ENCODE measurements around the gene TMEM114.

DNA sequence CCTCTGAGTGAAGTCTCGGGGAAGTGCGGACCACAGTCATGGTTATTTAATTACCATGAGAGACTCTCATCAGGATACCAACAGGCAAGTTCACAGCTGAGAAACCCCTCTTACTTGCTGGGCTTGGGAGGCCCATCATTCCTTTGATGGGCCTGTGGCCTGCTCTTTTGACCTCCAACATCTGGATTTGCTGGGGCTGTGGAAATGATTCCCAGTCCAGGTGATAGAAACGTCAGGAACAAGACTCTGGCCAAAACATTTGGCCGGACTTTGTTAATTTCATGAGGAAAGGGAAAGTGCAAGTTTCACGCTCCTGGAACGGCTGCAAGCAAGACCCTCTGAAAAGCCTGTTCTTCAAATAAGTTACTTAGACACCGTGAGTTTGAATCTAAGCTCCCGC lies 42.5 kb downstream of the TMEM114 start:
- TF ChIP-seq, protein P1, sequence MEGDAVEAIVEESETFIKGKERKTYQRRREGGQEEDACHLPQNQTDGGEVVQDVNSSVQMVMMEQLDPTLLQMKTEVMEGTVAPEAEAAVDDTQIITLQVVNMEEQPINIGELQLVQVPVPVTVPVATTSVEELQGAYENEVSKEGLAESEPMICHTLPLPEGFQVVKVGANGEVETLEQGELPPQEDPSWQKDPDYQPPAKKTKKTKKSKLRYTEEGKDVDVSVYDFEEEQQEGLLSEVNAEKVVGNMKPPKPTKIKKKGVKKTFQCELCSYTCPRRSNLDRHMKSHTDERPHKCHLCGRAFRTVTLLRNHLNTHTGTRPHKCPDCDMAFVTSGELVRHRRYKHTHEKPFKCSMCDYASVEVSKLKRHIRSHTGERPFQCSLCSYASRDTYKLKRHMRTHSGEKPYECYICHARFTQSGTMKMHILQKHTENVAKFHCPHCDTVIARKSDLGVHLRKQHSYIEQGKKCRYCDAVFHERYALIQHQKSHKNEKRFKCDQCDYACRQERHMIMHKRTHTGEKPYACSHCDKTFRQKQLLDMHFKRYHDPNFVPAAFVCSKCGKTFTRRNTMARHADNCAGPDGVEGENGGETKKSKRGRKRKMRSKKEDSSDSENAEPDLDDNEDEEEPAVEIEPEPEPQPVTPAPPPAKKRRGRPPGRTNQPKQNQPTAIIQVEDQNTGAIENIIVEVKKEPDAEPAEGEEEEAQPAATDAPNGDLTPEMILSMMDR (IDR thresholded peaks at IDR 0.05; ENCODE audit: poor library complexity, severe bottlenecking): no peak
- TF ChIP-seq EZH2 (IDR thresholded peaks at IDR 0.05; ENCODE audit: borderline replicate concordance, insufficient read depth, low read length, poor library complexity, severe bottlenecking) (no peak), POLR2AphosphoS5 (IDR thresholded peaks at IDR 0.05) (no peak)
